Activated CD4-positive, alpha-beta memory T cell treated with anti-CD3 and anti-CD28 coated beads for 36 hours (primary cell): ENCODE results near the gene TFAP2A. TPM values are rescaled to one million over a fixed set of nuclear protein-coding genes. Genes with fewer than 3 reads are reported as not detected.
A peak's percentile ranks its signal among the peaks of the same experiment; 100 is the strongest.

Experiments used
- CTCF ChIA-PET: fragments of 350-600 bp; sonication (Branson Sonifier 250); formaldehyde crosslinking; loops from one replicate; lab custom pipeline; 2021; ENCODE audit warnings: antibody characterized with exemption, inconsistent platforms; lab: Charles Lee
- POLR2A ChIA-PET: fragments of 350-600 bp; sonication (Branson Sonifier 250); formaldehyde crosslinking; loops from one replicate; lab custom pipeline; 2021; ENCODE audit warnings: antibody characterized with exemption; lab: Charles Lee
- DNase-seq: peaks from one replicate; pipeline ENCODE4 v3.0.0-alpha.2; 2020
- H3K27ac Mint-ChIP-seq: one replicate; pipeline ENCODE4 v1.8.0; 2021; ENCODE audit warnings: mixed read lengths
- H3K27me3 Mint-ChIP-seq: one replicate; pipeline ENCODE4 v1.8.0; 2021; ENCODE audit warnings: mixed read lengths
- H3K36me3 Mint-ChIP-seq: one replicate; pipeline ENCODE4 v1.8.0; 2021; ENCODE audit warnings: mixed read lengths
- H3K4me1 Mint-ChIP-seq: one replicate; pipeline ENCODE4 v1.8.0; 2021; ENCODE audit warnings: low read depth, mixed read lengths
- H3K4me3 Mint-ChIP-seq: one replicate; pipeline ENCODE4 v1.8.0; 2021; ENCODE audit warnings: mild to moderate bottlenecking, mixed read lengths
- H3K9me3 Mint-ChIP-seq: one replicate; pipeline ENCODE4 v1.8.0; 2021; ENCODE audit warnings: mixed read lengths
- intact Hi-C: fragments of 100-400 bp; cut with micrococcal nuclease; formaldehyde crosslinking; loops from one replicate; pipeline ENCODE4 v1.15.1; 2023
- total RNA-seq, 2 experiments: library from RNA; stranded (reverse); gene quantifications; one replicate each; pipeline ENCODE4 v1.2.3, GENCODE V29; 2021

The TFAP2A gene
- total RNA-seq, 2 experiments from 2014 or later, result 0.21 TPM; not detected in 1

DNA sequence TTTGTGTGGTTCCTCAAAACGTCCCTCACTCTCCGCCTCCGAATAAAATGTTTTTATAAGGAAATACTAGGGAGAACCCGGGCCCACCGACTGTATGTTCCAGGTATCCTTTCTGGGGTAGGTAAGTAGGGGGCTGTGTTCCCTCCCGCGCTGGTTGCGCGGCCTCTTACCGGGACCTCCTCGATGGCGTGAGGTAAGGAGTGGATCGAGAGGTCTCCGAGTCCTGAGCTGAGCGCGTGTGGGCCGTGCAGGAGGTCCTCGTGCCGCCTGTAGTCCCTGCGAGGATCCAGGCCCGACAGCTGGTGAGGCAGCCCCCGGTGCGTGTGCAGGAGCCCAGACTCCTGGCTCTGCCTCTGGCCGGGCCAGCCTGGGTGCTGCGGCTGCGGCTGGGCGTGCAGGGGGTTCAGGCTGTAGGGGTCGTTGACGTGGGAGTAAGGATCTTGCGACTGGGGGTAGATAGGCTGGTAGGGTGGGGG, 5.1 kb downstream of the TFAP2A start:
- POLR2A ChIA-PET, result no interaction called here
- Mint-ChIP-seq H3K36me3 (peaks cover 19% of the 10 kb centered on the region), H3K4me3 (no peak overlapping the region), H3K4me1 (peaks cover 29% of the 10 kb centered on the region), H3K27ac (no peak overlapping the region), H3K9me3 (peaks cover 25% of the 10 kb centered on the region), H3K27me3 (peaks cover 68% of the 10 kb centered on the region)
- CTCF ChIA-PET, result interaction anchor here (1.1 kb wide), 1 partner anchor 9 kb away, joined by 3 read pairs; no protein-coding TSS in a partner anchor
- no peak for DNase-seq
- intact Hi-C loops, result loop anchor here (10.0 kb wide), 1 partner anchor 315 kb away; the partner anchor contains the start of gene TMEM14C

DNA sequence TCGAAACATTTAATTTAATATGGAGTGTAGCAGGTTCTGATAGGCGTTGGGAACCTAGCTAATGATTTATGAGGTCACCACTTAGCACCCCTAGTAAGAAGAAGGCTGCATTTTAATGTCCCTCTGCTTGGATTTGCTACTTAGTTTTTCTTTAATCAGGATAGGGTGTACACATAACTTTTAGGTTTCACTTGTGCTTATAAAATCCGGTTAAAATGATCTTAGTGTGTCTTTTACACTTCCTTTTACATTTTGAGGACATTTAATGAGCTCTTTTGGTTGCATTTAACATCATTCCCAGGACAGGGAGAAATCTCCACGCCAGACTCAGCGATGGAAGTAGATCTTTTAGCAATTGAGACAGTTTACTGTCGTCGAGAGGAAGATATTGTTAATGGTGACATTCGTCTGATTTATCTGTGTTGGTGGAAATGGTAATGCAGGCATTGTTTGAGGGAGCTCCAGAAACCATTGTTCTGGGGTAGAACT, 5.6 kb downstream of the TFAP2A start:
- Mint-ChIP-seq H3K4me1 (peaks cover 31% of the 10 kb centered on the region), H3K36me3 (peaks cover 21% of the 10 kb centered on the region), H3K27ac (no peak overlapping the region), H3K9me3 (peaks cover 25% of the 10 kb centered on the region), H3K27me3 (peaks cover 63% of the 10 kb centered on the region), H3K4me3 (no peak overlapping the region)
- no peak for DNase-seq
- intact Hi-C loops, result loop anchor here (10.0 kb wide), 1 partner anchor 316 kb away; the partner anchor contains the start of gene TMEM14C
- ChIA-PET CTCF (interaction anchor here (1.1 kb wide), 1 partner anchor 9 kb away, joined by 3 read pairs; no protein-coding TSS in a partner anchor), POLR2A (no interaction called here)

DNA sequence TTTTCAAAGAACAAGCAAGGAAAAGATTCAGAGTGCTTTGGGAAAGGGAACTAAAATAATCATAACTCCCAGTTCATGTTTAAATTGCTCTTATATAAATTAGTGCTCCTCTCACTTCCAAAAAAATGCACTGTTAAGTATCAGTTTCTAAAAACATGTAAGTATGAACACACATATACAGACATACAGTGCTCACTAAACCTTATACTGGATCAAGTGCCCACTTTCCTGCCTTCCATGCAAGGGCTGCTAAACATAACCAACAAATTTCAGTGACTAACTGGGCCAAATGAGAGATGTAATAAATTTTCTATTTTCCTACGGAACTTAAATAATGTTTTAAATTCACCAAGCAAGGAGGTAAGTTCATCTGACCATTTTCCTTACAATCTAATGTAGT, 6.4 kb downstream of the TFAP2A start:
- H3K27ac Mint-ChIP-seq, result no peak overlapping the region
- POLR2A ChIA-PET, result no interaction called here

DNA sequence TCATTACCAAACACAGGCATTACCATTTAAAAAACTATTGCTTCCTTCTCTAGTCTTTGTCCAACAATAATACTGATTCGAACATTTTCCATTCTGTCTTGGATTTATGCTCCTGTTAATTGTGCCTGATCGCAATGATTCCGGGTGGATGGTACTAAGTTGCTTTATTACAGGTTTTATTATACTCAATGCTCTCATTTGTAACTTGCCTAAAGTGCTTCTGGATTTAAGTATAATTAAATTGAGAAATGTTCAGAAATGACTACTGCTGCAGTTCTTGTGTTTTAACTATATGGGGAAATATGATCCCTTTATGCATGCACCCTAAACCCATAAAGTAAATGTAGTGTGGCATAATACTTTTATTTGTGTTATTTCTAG, 7.2 kb downstream of the TFAP2A start:
- peaks cover 25% of the 10 kb centered on the region for H3K4me1 Mint-ChIP-seq
- ChIA-PET CTCF (no interaction called here), POLR2A (no interaction called here)
- no peak overlapping the region for H3K4me3 Mint-ChIP-seq
- no peak for DNase-seq
- H3K9me3 Mint-ChIP-seq, result peaks cover 25% of the 10 kb centered on the region
- H3K27ac Mint-ChIP-seq, result no peak overlapping the region
- intact Hi-C loops, result loop anchor here (10.0 kb wide), 1 partner anchor 317 kb away; the partner anchor contains the start of gene TMEM14C
- H3K27me3 Mint-ChIP-seq, result peaks cover 49% of the 10 kb centered on the region
- peaks cover 21% of the 10 kb centered on the region for H3K36me3 Mint-ChIP-seq

More for the DNA sequence above, 6.4 kb downstream of the TFAP2A start:
- DNase-seq, result no peak
- CTCF ChIA-PET, result no interaction called here
- Mint-ChIP-seq H3K4me3 (no peak overlapping the region), H3K27me3 (peaks cover 54% of the 10 kb centered on the region), H3K36me3 (peaks cover 20% of the 10 kb centered on the region), H3K9me3 (peaks cover 25% of the 10 kb centered on the region), H3K4me1 (peaks cover 27% of the 10 kb centered on the region)
- intact Hi-C loops, result loop anchor here (10.0 kb wide), 1 partner anchor 316 kb away; the partner anchor contains the start of gene TMEM14C

GRCh38 chr6:10407018-10407673, 7.7 kb downstream of the TFAP2A start:
- POLR2A ChIA-PET, result no interaction called here
- intact Hi-C loops, result loop anchor here (10.0 kb wide), 1 partner anchor 318 kb away; the partner anchor contains the start of gene TMEM14C
- CTCF ChIA-PET, result no interaction called here
- Mint-ChIP-seq H3K9me3 (peaks cover 25% of the 10 kb centered on the region), H3K36me3 (peaks cover 23% of the 10 kb centered on the region), H3K27ac (no peak overlapping the region), H3K4me1 (peaks cover 23% of the 10 kb centered on the region), H3K27me3 (peaks cover 53% of the 10 kb centered on the region), H3K4me3 (no peak overlapping the region)
- DNase-seq, result no peak

- H3K36me3 Mint-ChIP-seq, result peaks cover 23% of the 10 kb centered on the region
- ChIA-PET CTCF (no interaction called here), POLR2A (no interaction called here)
- no peak for DNase-seq
- no peak overlapping the region for H3K4me3 Mint-ChIP-seq
- H3K4me1 Mint-ChIP-seq, result peaks cover 18% of the 10 kb centered on the region
- peaks cover 53% of the 10 kb centered on the region for H3K27me3 Mint-ChIP-seq
- intact Hi-C loops, result loop anchor here (10.0 kb wide), 1 partner anchor 318 kb away; the partner anchor contains the start of gene TMEM14C
- no peak overlapping the region for H3K27ac Mint-ChIP-seq
- peaks cover 29% of the 10 kb centered on the region for H3K9me3 Mint-ChIP-seq
Observed at GRCh38 chr6:10406556-10406955, 8.3 kb downstream of the TFAP2A start.

DNA sequence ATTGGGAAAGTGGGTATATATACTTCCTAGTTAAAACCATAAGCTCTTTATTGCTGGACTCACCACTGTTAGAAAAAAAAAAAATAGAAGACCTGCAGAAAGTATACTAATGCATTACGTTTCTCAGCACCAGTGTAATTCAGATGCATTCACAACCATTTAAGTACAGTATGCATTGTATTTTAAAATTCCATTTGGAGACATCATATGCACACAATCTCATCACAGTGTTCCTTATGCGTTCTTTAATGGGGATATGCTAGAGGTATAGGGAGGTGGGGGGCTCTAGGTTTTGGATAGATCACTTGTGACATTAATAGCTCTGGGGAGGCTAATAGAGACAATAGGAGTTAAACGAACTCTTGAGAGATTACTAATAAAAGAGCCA, 9.4 kb downstream of the TFAP2A start:
- peaks cover 20% of the 10 kb centered on the region for H3K36me3 Mint-ChIP-seq
- no peak for DNase-seq
- peaks cover 51% of the 10 kb centered on the region for H3K27me3 Mint-ChIP-seq
- peaks cover 10% of the 10 kb centered on the region for H3K4me1 Mint-ChIP-seq
- no peak overlapping the region for H3K4me3 Mint-ChIP-seq
- intact Hi-C loops, result loop anchor here (2.0 to 10.0 kb wide), 3 partner anchors 319 to 1133 kb away; partner anchors contain the start of genes MAK and TMEM14C
- peaks cover 26% of the 10 kb centered on the region for H3K9me3 Mint-ChIP-seq
- POLR2A ChIA-PET, result no interaction called here
- CTCF ChIA-PET, result no interaction called here
- H3K27ac Mint-ChIP-seq, result no peak overlapping the region

- DNase-seq, result no peak
- ChIA-PET CTCF (interaction anchor here (1.1 kb wide), 1 partner anchor 9 kb away, joined by 4 read pairs; no protein-coding TSS in a partner anchor), POLR2A (no interaction called here)
- peaks cover 50% of the 10 kb centered on the region for H3K27me3 Mint-ChIP-seq
- H3K36me3 Mint-ChIP-seq, result peaks cover 14% of the 10 kb centered on the region
- peaks cover 10% of the 10 kb centered on the region for H3K4me1 Mint-ChIP-seq
- no peak overlapping the region for H3K27ac Mint-ChIP-seq
- intact Hi-C loops, result loop anchor here (1.0 to 10.0 kb wide), 4 partner anchors 7 to 1134 kb away; partner anchors contain the start of genes MAK and TMEM14C
- peak overlapping the region; percentile 76 for H3K4me3 Mint-ChIP-seq
- H3K9me3 Mint-ChIP-seq, result peaks cover 20% of the 10 kb centered on the region
Observed at GRCh38 chr6:10404799-10405512, 9.9 kb downstream of the TFAP2A start.

DNA sequence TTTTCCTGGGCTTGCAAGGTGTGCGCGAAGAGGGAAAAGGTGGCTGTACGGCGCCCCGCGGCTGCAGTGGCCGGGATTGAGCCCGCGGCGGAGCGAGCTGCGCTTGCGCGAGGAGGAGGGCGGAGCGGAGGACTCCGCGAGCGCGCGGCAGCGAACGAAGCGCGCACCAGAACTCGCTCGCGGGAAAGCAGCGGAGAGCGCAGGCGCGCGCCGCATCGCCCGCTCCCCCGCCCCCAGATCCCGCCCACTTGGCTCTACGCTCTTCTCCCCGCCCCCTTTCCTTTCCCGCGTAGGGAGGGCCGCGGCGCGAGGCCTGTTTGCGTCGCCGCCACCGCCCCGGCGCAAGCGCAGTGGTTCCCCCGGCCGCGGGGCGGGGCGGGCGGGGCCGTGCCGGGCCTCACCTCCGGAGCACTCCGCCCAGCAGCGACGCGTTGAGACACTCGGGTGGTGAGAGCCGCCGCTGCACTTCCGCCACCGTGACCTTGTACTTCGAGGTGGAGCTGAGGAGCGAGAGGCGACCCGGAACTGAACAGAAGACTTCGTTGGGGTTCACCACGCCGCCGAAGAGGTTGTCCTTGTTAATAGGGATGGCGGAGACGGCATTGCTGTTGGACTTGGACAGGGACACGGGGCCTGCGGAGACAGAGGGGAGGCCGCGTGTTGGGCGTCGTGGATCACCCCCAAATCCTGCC, 10.6 kb downstream of the TFAP2A start:
- H3K9me3 Mint-ChIP-seq, result peaks cover 16% of the 10 kb centered on the region
- DNase-seq, result peak; percentile 93
- H3K36me3 Mint-ChIP-seq, result peaks cover 9% of the 10 kb centered on the region
- ChIA-PET CTCF (interaction anchor here (0.7 to 1.1 kb wide), 2 partner anchors 10 kb away, joined by 3 to 4 read pairs; no protein-coding TSS in a partner anchor), POLR2A (no interaction called here)
- intact Hi-C loops, result loop anchor here (1.0 to 10.0 kb wide), 4 partner anchors 8 to 1135 kb away; partner anchors contain the start of genes MAK and TMEM14C
- peak overlapping the region; percentile 77 for H3K27ac Mint-ChIP-seq
- peaks cover 50% of the 10 kb centered on the region for H3K27me3 Mint-ChIP-seq
- H3K4me1 Mint-ChIP-seq, result peaks cover 10% of the 10 kb centered on the region
- peak overlapping the region; percentile 76 for H3K4me3 Mint-ChIP-seq

- ChIA-PET CTCF (interaction anchor here (0.7 to 1.1 kb wide), 2 partner anchors 10 kb away, joined by 3 to 4 read pairs; no protein-coding TSS in a partner anchor), POLR2A (no interaction called here)
- Mint-ChIP-seq H3K27ac (no peak overlapping the region), H3K36me3 (peaks cover 8% of the 10 kb centered on the region), H3K4me1 (peaks cover 10% of the 10 kb centered on the region), H3K9me3 (peaks cover 15% of the 10 kb centered on the region), H3K27me3 (peaks cover 54% of the 10 kb centered on the region), H3K4me3 (peak overlapping the region; percentile 64)
- intact Hi-C loops, result loop anchor here (1.0 to 10.0 kb wide), 4 partner anchors 9 to 1135 kb away; partner anchors contain the start of genes MAK and TMEM14C
- no peak for DNase-seq
Observed at GRCh38 chr6:10403385-10404106, 11.3 kb downstream of the TFAP2A start.
